Mesothelial cell of epicardium (in vitro differentiated cells): ENCODE measurements around the gene DIPK1A. TPM values are rescaled to one million over a fixed set of nuclear protein-coding genes. Genes with fewer than 3 reads are reported as not detected.

Experiments used
- DNase-seq, 2 experiments: peaks; one replicate each; pipeline ENCODE4 v3.0.0; 2021; ENCODE audit warnings: low spot score in 2 of 2; ENCODE audit not compliant: unreplicated experiment in 2 of 2
- H3K27ac Mint-ChIP-seq: 2 replicates; pipeline ENCODE4 v1.8.0; 2021; ENCODE audit warnings: mixed read lengths
- H3K27me3 Mint-ChIP-seq: 2 replicates; pipeline ENCODE4 v1.8.0; 2021; ENCODE audit warnings: low read depth, mixed read lengths
- H3K36me3 Mint-ChIP-seq: 2 replicates; pipeline ENCODE4 v1.8.0; 2021; ENCODE audit warnings: mixed read lengths
- H3K4me1 Mint-ChIP-seq: 2 replicates; pipeline ENCODE4 v1.8.0; 2021; ENCODE audit warnings: mixed read lengths
- H3K4me3 Mint-ChIP-seq: 2 replicates; pipeline ENCODE4 v1.8.0; 2021; ENCODE audit warnings: mild to moderate bottlenecking, moderate library complexity, mixed read lengths
- H3K9me3 Mint-ChIP-seq: 2 replicates; pipeline ENCODE4 v1.8.0; 2021; ENCODE audit warnings: mixed read lengths
- CTCF ChIP-seq: fragments of 200-600 bp; sonication (generic); IDR thresholded peaks from one replicate; pipeline ENCODE4 v1.5.0; 2021; ENCODE audit warnings: antibody characterized with exemption; ENCODE audit not compliant: unreplicated experiment
- total RNA-seq: library from RNA; stranded (reverse); gene quantifications from 3 replicates; pipeline ENCODE4 v1.2.1, GENCODE V29; 2021

The DIPK1A gene
- total RNA-seq, 1 donor from 2014 or later = 12.3 TPM

DNA sequence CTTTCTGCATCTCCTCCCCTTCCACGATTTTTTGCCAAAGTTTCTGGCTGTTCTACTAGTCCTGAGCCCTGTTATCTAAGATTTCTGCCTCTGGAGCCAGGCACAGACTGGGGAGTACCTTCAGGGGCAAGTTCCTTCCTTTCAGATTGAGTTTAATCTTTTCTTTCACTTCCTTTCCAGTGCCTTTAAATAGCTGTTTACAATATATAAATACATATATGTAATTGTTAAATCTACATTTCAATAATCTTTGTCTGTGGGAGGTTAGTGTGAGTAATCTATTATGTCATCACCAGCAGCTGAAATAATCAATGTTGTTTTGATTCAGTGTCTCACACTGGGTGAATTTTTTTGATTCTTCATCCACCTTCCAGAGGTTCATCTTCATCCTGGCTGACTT is 31.8 kb downstream of the DIPK1A start:
- peaks cover 2% of the 10 kb centered on the region for H3K36me3 Mint-ChIP-seq
- peaks cover 2% of the 10 kb centered on the region for H3K9me3 Mint-ChIP-seq
- H3K4me1 Mint-ChIP-seq = peaks cover 36% of the 10 kb centered on the region
- DNase-seq = no peak
- H3K4me3 Mint-ChIP-seq = no peak overlapping the region
- TF ChIP-seq CTCF = no peak
- H3K27ac Mint-ChIP-seq = no peak overlapping the region
- H3K27me3 Mint-ChIP-seq = no peaks in the 10 kb centered on the region

- H3K9me3 Mint-ChIP-seq = peaks cover 5% of the 10 kb centered on the region
- peaks cover 2% of the 10 kb centered on the region for H3K36me3 Mint-ChIP-seq
- no peak overlapping the region for H3K27ac Mint-ChIP-seq
- peaks cover 25% of the 10 kb centered on the region for H3K4me1 Mint-ChIP-seq
- no peak overlapping the region for H3K4me3 Mint-ChIP-seq
- TF ChIP-seq CTCF = no peak
- no peaks in the 10 kb centered on the region for H3K27me3 Mint-ChIP-seq
- no peak for DNase-seq
Observed at GRCh38 chr1:92927870-92928269, 33.4 kb downstream of the DIPK1A start.

GRCh38 chr1:92926873-92927272 is 34.4 kb downstream of the DIPK1A start:
- no peak for TF ChIP-seq CTCF
- no peak for DNase-seq
- Mint-ChIP-seq H3K27me3 (no peaks in the 10 kb centered on the region), H3K27ac (no peak overlapping the region), H3K4me1 (peaks cover 20% of the 10 kb centered on the region), H3K36me3 (peaks cover 2% of the 10 kb centered on the region), H3K4me3 (no peak overlapping the region), H3K9me3 (peaks cover 5% of the 10 kb centered on the region)

- Mint-ChIP-seq H3K36me3 (peaks cover 7% of the 10 kb centered on the region), H3K27me3 (no peaks in the 10 kb centered on the region), H3K4me1 (peaks cover 10% of the 10 kb centered on the region), H3K27ac (no peak overlapping the region), H3K9me3 (peaks cover 13% of the 10 kb centered on the region), H3K4me3 (no peak overlapping the region)
- no peak for DNase-seq
- no peak for TF ChIP-seq CTCF
Observed at GRCh38 chr1:92924501-92924900, 36.8 kb downstream of the DIPK1A start.

GRCh38 chr1:92923664-92924063 is 37.6 kb downstream of the DIPK1A start:
- peaks cover 8% of the 10 kb centered on the region for H3K36me3 Mint-ChIP-seq
- H3K4me1 Mint-ChIP-seq = peaks cover 7% of the 10 kb centered on the region
- no peak overlapping the region for H3K27ac Mint-ChIP-seq
- peaks cover 18% of the 10 kb centered on the region for H3K9me3 Mint-ChIP-seq
- no peaks in the 10 kb centered on the region for H3K27me3 Mint-ChIP-seq
- no peak for DNase-seq
- no peak overlapping the region for H3K4me3 Mint-ChIP-seq
- TF ChIP-seq CTCF = no peak
